GM19328 (cell line): ENCODE data around the gene CDH1.
A peak's percentile ranks its signal among the peaks of the same experiment; 100 is the strongest.
"Not testable (repeated sequence)": the region's sequence is repeated elsewhere in the genome, so short reads cannot be mapped to it uniquely, and the experiment has no call there.

Source experiments
- ATAC-seq: cut with Tn5 transposase; IDR thresholded peaks from one replicate; pipeline ENCODE4 v1.9.1; 2021; ENCODE audit warnings: mild to moderate bottlenecking, moderate library complexity; ENCODE audit not compliant: unreplicated experiment

The CDH1 gene

DNA sequence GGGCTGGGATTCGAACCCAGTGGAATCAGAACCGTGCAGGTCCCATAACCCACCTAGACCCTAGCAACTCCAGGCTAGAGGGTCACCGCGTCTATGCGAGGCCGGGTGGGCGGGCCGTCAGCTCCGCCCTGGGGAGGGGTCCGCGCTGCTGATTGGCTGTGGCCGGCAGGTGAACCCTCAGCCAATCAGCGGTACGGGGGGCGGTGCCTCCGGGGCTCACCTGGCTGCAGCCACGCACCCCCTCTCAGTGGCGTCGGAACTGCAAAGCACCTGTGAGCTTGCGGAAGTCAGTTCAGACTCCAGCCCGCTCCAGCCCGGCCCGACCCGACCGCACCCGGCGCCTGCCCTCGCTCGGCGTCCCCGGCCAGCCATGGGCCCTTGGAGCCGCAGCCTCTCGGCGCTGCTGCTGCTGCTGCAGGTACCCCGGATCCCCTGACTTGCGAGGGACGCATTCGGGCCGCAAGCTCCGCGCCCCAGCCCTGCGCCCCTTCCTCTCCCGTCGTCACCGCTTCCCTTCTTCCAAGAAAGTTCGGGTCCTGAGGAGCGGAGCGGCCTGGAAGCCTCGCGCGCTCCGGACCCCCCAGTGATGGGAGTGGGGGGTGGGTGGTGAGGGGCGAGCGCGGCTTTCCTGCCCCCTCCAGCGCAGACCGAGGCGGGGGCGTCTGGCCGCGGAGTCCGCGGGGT, at the start of gene CDH1:
CDH1 (plus strand) TSS at position 247 of the 684 bp plus-strand sequence; CDS start at position 371, 124 bp downstream.
- ATAC-seq: no peak

DNA sequence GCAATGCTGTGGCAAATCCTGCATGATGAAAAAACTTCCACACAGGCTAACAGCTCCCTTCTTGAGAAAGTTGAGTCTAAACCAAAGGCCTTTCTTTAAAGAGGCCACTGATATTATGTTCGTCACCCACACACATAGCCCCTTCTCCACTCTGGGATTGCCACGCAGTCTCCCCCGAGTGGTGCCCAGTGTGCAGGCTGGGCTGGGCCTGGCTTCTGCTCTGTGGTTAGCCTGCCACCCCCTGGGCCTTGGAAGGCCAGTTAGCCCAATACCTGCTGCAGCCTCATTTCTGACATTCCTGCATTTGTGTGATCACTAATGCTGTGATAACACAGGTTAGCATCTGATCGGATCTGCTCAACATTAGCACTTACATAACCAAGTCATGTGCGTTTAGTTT, 47.2 kb upstream of the CDH1 start:
- no peak for ATAC-seq

DNA sequence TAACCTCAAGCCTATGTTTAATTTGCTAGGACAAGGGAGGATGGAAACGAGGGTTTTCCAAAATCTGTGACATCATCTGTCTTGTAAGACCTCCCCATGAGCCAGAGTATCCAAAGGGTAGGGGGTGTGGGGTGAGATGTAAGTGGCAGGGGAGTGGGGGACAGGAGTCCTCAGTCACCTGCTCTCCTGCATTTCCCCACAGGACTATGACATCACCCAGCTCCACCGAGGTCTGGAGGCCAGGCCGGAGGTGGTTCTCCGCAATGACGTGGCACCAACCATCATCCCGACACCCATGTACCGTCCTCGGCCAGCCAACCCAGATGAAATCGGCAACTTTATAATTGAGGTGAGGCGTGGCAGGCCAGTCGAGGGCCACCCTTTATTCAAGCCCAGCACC, 41.5 kb upstream of the CDH1 start:
- ATAC-seq: no peak

DNA sequence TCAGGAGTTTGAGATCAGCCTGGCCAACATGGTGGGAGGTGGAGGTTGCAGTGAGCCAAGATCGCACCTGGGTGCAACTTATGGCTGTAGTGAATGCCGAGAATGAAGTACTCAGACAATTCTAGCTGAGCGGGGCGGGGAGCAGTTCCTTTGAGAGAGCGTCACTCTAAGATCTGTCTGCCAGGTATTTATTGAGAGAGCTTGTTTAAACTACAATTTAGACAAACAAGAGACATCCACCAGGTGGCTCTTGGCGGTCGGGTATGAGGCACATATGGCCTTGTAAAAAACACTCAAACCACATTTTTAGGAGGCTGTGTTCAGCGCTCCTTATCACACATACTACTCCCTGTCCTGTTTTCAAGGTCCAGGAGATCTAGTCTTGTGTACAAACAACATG, 40.6 kb upstream of the CDH1 start:
- no peak for ATAC-seq

DNA sequence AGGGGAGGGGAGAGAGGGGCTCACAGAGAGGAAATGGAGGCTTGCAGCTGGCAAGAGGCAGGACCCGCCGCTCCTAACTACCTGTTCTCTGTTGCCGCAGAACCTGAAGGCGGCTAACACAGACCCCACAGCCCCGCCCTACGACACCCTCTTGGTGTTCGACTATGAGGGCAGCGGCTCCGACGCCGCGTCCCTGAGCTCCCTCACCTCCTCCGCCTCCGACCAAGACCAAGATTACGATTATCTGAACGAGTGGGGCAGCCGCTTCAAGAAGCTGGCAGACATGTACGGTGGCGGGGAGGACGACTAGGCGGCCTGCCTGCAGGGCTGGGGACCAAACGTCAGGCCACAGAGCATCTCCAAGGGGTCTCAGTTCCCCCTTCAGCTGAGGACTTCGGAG, 39.0 kb upstream of the CDH1 start:
- ATAC-seq: no peak

DNA sequence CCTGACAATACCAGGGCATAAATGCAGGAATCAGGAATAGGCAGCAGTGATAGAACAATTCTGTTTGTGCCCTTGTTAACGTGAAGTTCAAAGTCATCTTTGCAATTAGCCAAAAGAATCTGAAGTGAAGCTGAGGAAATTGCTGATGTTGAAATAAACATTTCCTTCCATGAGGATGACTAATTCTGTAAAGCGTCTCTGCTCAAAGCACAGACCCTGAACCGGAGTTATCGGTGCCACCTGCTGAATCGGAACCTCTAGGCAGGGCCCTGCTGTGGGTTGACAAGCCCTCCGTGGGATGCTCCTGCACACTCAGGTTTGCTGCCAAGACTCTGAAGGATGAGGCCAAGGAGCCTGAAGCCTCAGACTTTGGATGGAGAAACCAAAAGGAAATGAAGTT, 37.0 kb upstream of the CDH1 start:
- no peak for ATAC-seq

DNA sequence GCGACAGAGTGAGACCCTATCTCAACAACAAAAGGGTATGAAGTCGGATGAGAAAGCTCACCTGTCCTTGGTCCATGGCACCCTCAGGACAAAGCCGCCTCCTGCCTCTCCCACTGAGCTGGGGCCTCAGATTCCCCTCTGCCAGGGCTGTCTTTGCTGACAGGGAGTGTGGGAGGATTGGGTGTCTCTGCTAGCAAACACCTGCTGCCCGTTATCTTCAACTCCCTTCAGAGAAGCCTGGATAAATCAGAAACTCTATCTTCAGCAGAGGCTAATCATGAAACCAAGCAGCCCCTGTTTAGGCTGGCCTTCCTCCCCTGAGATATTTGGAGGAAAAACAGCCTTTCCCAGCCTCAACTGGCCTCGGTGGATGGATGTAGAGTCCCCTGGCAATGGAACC, 36.3 kb upstream of the CDH1 start:
- no peak for ATAC-seq

DNA sequence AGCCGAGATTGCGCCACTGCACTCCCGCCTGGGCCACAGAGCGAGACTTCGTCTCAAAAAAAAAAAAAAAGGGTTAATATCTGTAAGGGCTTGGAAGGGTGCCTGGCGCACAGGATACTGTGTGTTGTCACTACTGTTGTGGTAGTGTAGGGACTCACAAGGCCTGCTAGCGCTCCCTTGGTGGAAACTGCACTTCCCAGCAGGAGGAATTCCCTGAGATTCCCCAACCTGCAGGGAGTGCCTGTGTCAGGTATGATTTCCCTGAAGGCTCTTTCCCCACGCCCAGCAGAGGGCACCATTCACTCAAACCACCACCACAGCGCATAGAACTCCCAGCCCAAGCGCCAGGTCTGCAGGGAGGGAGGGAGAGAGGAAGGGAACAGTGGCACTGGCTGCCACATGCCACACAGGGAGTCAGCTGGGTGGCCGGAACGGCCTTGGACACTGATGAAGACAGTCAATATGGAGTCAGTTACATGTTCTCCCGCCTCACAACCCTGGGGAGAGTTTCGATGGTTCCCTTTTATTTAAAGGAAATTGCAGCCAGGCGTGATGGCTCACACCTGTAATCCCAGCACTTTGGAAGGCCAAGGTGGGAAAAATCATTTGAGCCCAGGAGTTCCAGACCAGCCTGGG, 32.7 kb upstream of the CDH1 start:
- no peak for ATAC-seq

DNA sequence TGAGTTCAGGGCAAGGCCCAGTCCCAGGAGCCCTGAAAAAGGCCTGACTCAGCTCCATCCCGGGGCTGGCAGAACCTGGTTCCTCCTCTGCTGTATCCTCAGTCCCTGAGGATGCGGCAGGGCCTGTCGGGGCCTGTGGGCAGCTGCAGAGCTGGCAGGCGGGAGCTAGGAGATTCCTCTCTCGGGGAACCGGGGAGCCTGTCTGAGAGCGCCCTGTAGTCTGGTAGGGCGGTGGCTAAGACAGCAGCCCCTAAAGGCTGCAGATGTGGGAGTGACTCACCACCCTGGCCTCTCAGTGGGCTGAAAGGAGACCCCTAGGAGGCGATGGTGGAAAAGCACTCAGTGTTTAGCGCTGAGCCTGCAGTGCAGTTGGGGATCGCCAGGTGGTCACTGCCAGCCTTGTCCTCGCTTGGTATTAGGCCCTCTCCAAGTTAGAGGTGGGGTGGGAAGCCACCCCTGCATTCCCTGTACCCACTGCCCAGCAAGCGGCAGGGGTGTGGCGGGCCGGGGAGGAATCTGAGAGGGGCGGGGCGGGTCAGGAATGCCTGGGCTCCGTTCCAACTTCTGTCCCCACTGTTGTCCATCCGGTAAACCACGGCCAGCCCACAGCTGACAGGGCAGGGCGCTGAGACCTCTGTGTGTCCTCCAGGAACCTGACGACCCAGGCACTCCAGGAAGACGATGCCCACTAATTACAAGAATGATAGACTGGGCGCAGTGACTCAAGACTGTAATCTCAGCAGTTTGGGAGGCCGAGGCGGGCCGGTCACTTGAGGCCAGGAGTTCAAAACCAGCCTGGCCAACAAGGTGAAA, 29.5 kb upstream of the CDH1 start:
- no peak for ATAC-seq

DNA sequence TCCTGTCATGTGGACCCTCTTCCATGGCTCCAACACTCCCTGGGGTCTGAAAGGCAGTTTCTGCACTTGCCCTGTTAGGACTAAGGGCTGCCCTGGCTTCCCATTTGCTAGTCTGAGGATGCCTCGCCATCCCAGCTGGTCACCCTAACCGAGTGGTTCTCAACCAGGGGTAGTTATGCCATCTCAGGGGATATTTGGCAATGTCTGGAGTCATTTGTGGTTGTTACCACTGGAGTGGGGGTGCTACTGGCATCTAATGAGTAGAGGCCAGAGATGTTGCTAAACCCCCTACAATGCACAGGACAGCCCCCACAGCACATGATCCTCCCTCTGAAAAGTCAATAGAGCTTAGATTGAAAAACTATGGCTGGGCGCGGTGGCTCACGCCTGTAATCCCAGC, 26.9 kb upstream of the CDH1 start:
- ATAC-seq: no peak

DNA sequence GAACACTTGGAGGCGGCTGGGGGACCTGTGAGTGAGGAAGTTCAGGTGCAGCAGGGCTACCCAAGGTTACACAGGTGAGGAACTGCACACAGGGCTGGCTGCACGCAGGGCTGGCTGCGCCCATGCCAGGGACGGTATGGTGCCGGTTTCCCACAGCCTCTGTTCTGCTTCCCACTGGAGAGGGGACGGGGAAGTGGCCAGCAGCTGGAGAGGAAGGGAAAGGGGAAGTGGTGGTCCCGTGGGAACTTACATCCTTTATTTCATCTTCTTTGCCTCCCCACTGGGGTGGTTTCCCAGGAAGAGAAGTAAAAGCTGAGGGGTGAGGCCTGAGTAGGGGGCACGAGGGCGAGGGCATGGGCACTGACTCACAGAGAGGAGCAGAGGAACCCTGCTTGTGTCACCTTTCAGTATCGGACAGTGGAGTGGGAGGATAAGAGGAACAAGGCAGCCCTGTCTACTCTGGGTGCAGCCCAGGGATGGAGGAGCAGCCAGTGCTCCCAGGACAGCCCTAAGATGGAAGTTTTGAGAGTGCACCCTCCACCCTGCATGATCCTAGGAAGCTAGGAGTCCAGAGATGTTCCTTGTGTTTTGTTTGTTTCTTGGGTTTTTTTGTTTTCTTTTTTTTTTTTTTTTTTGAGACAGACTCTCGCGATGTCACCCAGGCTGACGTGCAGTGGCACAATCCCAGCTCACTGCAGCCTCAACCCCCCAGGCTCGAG, 25.5 kb upstream of the CDH1 start:
- ATAC-seq: no peak

DNA sequence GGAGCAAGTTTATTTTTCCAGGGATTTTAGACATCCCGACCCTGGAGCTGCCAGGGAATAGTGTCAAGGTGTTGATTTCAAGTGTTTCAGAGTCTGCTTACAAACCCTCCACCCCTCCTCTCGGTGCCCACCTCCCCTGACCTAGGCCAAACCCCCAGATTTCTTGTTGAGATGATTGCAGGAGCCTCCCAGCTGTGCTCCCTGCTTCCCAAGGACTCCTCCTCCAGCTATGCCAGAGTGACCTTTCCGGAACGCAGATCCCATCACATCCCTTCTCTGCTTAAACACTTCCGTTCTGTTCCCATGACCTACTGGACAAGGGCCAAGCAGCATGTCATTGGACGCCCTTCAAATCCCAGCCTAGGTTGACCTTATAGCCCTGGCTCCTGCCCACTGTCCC, 23.7 kb upstream of the CDH1 start:
- ATAC-seq: no peak

DNA sequence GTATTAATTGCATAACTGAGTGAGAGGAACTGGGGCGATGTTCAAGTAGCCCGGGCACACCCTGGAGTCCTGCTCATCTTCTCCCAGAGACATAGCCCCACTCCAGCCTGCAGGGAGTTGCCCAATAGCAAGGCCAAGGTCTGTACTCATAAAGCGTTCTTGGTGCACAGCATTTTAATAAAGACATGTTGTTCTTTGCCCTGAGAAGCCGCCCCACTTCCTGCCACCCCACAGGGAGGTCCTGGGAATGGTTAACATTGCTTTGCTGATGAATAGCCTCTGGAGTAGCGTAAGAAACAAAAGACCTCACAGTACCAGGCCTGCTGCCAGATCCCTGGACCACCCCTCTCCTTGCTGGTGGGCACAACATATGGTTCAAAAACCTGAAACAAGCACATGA, 21.6 kb upstream of the CDH1 start:
- ATAC-seq: no peak

DNA sequence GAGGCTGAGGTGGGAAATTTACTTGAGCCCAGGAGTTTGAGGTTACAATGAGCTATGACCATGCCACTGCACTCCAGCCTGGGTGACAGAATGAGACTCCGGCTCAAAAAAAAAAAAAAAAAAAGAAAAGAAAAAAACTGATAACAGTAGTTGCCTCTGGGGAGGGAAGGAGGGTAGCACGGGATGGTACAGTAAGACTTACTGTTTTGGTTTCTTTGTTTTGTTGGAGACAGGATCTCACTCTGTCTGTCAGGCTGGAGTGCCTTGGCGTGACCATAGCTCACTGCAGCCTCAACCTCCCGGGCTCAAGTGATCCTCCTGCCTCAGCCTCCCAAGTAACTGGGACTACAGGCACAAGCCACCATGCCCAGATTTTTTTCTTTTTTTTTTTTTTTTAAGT, 20.6 kb upstream of the CDH1 start:
- ATAC-seq: not testable (repeated sequence)

DNA sequence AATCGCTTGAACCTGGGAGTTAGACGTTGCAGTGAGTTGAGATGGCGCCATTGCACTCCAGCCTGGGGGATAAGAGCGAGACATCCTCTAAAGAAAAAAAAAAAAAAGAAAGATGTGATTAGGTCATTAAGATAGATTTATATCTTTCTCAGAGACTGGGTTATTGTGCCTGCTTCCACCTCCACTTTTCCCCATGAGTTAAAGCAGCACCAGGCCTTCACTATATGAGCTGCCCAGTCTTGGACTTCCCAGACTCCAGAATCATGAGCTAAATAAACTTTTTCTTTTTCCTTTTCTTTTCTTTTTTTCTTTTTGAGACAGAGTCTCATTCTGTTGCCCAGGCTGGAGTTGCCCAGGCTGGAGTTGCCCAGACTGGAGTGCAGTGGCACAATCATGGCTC, 19.4 kb upstream of the CDH1 start:
- ATAC-seq: no peak

DNA sequence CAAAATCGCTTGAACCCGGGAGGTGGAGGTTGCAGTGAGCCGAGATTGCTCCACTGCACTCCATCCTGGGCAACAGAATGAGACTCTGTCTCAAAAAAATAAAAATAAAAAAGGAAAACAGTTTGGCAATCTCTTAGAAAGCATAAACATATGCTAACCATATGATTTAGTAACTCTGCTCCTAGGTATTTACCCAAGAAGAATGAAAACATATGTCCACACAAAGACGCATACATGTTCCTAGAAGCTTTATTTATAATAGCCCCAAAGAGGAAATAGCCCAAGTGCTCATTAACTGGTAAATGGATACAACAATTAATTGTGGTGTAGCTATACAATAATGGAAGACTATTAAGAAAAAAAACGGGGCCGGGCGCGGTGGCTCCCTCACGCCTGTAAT, 18.5 kb upstream of the CDH1 start:
- no peak for ATAC-seq

DNA sequence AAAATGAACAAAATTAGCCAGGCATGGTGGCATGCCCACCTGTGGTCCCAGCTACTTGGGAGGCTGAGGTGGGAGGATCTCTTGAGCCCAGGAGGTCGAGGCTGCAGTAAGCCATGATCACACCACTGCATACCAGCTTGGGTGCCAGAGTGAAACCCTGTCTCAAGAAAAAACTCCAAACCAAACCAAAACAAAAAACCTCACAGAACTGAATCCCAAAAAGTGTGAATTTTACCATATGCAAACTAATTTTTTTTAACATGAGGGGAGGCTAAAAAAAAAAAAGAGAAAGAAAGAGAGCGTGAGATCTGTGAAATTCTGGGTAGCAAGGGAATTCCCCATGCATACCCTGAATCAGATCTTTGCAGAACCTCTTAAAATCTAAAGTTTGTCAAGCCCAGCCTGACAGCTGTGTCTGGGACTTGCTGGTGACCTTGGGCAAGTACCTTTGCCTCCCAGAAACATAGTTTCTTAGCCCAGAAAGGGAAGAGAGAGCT, 17.1 kb upstream of the CDH1 start:
- ATAC-seq: peak; percentile 76

DNA sequence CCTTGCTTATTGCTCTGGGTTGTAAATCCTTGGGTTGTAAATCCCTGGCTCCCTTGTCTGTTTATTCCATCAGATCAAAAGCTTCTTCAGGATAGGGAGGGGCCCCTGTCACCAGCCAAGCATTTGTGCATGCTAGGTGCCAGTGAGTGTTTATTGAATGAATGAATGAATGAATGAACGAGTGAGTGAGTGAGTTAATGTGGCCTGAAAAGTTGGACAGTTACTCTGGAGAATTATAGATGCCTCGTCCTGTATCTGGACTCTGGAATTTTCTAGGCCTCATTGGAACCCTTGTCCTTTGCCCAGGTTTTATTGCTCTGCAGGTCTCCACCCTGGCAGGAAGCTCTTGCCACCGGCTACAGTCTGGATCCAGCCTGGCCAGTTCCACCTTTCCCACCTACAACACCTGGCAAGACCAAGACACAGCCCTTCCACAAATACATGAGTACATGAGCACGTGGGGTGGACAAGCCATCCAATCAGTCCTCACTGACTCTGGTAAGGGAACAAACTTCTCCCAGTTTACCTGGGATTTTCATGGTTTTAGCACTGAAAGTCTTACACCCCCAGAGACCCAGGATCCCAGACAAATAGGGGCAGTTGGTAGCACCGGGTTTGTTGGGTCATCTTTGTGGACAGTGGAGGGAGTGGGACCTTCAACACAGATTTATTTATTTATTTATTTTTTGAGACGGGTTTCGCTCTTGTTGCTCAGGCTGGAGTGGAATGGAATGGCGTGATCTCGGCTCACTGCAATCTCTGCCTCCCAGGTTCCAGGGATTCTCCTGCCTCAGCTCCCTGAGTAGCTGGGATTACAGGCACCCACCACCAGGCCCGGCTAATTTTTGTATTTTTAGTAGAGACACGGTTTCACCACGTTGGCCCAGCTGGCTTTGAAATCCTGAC, 14.7 kb upstream of the CDH1 start:
- no peak for ATAC-seq

DNA sequence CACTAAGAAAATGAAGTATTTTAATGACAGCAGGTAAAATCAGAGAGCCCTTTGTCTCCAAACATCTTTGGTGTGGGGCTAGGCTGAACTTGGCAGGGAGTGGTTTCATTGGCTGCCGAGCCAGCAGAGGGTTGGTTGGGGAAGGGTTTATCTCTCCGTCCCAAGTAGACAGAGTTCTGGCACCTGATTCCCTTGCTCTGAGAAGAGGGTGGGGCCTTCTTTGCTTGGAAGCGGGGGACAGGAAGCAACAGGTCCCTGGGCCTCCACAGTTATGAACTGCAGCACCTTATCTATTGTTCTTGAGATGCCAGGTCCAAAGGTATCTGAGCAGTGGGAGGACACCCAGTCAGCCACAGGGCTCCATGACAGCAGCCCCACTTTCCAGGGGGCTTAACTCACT, 12.3 kb upstream of the CDH1 start:
- no peak for ATAC-seq

DNA sequence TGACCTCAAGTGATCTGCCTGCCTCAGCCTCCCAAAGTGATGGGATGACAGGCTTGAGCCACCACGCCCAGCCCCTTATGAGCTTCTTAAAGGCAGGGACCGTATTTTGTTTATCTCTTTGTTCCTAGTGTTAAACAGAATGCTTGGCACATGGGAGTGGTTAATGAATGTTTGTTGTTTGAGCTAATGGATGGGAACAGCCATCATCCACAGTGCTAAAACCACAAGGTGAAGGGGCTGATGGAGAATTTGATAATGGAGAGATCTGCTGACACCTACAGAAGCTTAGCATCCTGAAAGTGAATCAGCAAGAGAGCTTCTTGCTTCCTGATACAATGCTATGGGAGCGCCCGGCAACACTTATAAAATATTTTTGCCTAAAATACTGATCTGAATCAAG, 8.6 kb upstream of the CDH1 start:
- no peak for ATAC-seq
